Measurements from ENCODE around the gene DCTN1.

DNA sequence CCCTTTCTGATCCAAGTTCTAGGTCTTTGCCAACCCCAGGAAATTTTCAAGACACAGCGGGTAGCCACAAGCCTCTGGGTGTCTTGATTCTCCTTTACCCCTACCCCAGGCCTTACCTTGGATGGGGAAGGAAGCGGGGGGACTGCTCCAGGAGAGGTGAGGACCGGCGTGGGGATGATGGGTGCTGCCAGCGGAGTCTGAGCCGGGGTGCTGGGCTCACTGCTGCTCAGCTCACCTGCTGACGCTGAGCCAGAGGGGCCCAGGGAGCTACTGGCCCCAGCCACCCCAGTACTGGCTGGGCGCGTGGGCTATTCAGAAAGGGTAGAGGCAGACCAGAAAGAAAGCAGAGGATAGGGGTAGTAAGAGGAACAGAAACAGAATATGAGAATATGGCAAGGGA is 8.7 kb downstream of the DCTN1 start:
- TF ChIP-seq, protein P1, sequence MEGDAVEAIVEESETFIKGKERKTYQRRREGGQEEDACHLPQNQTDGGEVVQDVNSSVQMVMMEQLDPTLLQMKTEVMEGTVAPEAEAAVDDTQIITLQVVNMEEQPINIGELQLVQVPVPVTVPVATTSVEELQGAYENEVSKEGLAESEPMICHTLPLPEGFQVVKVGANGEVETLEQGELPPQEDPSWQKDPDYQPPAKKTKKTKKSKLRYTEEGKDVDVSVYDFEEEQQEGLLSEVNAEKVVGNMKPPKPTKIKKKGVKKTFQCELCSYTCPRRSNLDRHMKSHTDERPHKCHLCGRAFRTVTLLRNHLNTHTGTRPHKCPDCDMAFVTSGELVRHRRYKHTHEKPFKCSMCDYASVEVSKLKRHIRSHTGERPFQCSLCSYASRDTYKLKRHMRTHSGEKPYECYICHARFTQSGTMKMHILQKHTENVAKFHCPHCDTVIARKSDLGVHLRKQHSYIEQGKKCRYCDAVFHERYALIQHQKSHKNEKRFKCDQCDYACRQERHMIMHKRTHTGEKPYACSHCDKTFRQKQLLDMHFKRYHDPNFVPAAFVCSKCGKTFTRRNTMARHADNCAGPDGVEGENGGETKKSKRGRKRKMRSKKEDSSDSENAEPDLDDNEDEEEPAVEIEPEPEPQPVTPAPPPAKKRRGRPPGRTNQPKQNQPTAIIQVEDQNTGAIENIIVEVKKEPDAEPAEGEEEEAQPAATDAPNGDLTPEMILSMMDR (conservative IDR thresholded peaks at IDR 0.05; ENCODE audit: low read length) = no peak
- TF ChIP-seq EZH2phosphoT487 (IDR thresholded peaks at IDR 0.05; ENCODE audit: borderline replicate concordance) = no peak

Measured in Loucy (cell line).